ENCODE results near the gene DSCAM. TPM values are rescaled to one million over a fixed set of nuclear protein-coding genes. Genes with fewer than 3 reads are reported as not detected.

Gene DSCAM
- total RNA-seq, 2 experiments from 2014 or later, result not detected

DNA sequence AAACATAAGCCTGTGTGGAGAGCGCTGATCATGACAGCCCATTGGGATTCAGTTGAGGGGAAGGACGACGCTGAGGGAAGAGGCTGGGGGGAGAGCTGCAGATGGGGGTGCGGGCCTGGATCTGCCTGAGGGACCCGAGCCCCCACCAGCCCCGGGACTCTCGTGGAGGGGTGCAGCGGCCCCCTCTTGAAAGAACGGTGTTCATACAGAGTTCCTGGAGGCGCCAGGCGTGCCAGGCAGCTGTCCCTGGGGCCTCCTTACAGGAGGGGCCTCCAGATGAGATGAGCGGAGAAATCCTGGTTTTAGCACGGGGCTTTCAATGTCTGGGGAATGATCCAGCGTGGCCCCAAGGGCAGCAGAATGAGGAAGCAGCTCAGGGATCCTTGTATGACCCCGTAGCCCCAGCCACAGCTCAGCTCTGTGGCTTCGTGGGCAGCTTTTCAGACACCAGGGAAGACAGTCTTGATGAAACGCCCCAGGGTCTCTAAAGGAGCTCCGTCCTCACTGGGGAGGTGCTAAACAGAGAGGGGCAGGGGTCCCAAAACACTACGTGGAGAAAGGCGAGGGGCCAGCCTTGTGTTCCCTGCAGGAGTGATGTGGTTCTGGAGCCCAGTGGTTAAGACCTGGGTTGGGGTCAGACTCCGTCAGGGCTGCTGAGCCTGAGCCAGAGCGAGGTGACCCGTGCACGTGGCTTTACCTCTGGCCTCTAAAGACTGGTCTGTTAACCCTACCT lies 7.2 kb upstream of the DSCAM start:
- H3K27ac Mint-ChIP-seq, result no peak overlapping the region
- no peaks in the 10 kb centered on the region for H3K9me3 Mint-ChIP-seq
- H3K4me3 Mint-ChIP-seq, result no peak overlapping the region
- POLR2A ChIA-PET, result no interaction called here
- CTCF ChIA-PET, result no interaction called here
- H3K4me1 Mint-ChIP-seq (ENCODE audit: low read depth), result no peaks in the 10 kb centered on the region
- ATAC-seq (no peak), DNase-seq (no peak)
- H3K27me3 Mint-ChIP-seq, result no peaks in the 10 kb centered on the region
- no peaks in the 10 kb centered on the region for H3K36me3 Mint-ChIP-seq (ENCODE audit: low read depth)
- intact Hi-C loops (cut with micrococcal nuclease), result no loop called here
- TF ChIP-seq, protein P1, sequence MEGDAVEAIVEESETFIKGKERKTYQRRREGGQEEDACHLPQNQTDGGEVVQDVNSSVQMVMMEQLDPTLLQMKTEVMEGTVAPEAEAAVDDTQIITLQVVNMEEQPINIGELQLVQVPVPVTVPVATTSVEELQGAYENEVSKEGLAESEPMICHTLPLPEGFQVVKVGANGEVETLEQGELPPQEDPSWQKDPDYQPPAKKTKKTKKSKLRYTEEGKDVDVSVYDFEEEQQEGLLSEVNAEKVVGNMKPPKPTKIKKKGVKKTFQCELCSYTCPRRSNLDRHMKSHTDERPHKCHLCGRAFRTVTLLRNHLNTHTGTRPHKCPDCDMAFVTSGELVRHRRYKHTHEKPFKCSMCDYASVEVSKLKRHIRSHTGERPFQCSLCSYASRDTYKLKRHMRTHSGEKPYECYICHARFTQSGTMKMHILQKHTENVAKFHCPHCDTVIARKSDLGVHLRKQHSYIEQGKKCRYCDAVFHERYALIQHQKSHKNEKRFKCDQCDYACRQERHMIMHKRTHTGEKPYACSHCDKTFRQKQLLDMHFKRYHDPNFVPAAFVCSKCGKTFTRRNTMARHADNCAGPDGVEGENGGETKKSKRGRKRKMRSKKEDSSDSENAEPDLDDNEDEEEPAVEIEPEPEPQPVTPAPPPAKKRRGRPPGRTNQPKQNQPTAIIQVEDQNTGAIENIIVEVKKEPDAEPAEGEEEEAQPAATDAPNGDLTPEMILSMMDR (IDR thresholded peaks at IDR 0.05), result no peak

DNA sequence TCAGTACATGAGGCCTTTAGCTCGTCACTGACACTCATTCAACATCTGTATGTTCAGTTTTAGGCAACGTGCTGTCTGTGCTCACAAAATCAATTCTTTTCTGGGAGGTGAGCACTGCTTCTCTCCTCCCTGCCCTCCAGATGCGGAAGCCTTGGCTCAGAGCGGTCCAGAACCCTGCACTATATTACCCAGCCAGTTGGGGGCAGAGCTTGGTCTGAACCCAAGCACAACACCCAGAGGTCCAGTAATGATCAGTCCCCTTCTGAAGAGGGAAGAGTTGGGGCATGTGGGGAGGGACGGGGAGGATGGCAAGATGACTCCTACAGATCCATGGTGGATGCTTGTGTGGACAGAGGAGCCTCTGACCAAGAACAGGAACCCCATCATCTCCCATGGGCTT lies 5.6 kb upstream of the DSCAM start:
- no peak overlapping the region for H3K27ac Mint-ChIP-seq
- peaks cover 5% of the 10 kb centered on the region for H3K27me3 Mint-ChIP-seq
- DNase-seq (no peak), ATAC-seq (no peak)
- TF ChIP-seq, protein P1 (IDR thresholded peaks at IDR 0.05), result no peak
- intact Hi-C loops (cut with micrococcal nuclease), result no loop called here
- CTCF ChIA-PET, result no interaction called here
- no peaks in the 10 kb centered on the region for H3K4me1 Mint-ChIP-seq (ENCODE audit: low read depth)
- H3K36me3 Mint-ChIP-seq (ENCODE audit: low read depth), result no peaks in the 10 kb centered on the region
- no peaks in the 10 kb centered on the region for H3K9me3 Mint-ChIP-seq
- no peak overlapping the region for H3K4me3 Mint-ChIP-seq
- POLR2A ChIA-PET, result no interaction called here

DNA sequence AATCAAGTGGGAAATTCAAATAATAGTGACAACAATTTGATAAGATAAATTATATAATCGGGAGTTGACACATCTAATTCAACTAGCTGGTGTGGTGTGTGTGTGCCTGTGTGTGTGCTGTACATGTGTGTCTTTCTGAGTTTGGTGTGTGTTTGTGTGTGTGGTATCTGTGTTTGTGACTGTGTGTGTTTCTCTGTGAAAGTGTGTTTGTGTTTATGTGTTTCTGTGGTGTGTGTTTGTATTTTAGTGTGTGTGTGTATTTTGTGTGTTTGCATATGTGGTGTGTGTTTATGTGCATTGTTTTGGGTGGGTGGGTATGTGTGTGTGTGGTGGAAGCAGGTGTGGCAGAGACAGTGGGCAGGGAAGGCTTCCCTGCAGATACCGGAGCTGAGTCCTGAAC lies 4.8 kb upstream of the DSCAM start:
- H3K36me3 Mint-ChIP-seq (ENCODE audit: low read depth), result no peaks in the 10 kb centered on the region
- ATAC-seq, result no peak

DNA sequence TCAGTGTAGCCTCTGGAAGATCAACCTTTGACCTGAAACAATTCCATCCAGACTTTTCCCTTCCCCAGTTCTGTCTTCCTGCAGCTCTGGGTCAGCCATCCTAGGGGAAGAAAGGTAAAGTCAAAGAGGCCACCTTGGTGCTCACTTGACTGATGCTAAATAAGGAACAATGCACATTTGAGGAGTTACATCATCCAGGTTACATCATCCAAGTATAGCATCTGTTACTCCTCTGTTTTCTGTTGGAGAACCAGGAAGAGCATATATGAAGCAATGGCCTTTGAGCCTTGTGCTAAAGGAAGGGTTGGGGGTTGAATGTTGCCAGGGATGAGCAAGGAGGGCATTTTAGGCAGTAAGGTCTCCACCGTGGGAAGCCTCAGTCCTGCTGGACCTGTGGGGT lies 3.1 kb upstream of the DSCAM start:
- no peak for DNase-seq

More for the DNA sequence above, 4.8 kb upstream of the DSCAM start:
- peaks cover 11% of the 10 kb centered on the region for H3K27me3 Mint-ChIP-seq
- intact Hi-C loops (cut with micrococcal nuclease), result no loop called here
- no peaks in the 10 kb centered on the region for H3K4me1 Mint-ChIP-seq (ENCODE audit: low read depth)
- ChIA-PET POLR2A (no interaction called here), CTCF (no interaction called here)
- no peaks in the 10 kb centered on the region for H3K9me3 Mint-ChIP-seq
- no peak for DNase-seq
- H3K27ac Mint-ChIP-seq, result no peak overlapping the region
- no peak overlapping the region for H3K4me3 Mint-ChIP-seq
- TF ChIP-seq, protein P1 (IDR thresholded peaks at IDR 0.05), result no peak

DNA sequence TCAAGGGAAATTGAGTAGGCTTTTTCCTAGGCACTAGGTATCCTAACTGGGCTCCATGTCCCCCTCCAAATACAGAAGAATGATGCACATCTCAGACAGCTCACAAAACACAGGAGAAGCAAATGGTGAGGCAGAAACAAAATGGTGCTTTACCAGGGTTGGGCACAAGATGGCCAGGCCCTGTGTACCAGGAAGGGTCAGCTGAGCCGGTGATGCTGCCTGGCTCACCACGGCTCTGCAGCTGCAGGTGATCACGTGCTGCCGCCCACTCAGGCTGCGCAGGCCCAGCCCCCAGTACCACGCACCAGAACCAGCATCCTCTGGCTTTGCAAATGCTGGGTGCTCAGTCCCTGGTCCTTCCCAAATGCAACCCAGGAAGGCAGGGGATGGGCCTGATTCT lies 993 bp upstream of the DSCAM start:
- Mint-ChIP-seq H3K27me3 (peaks cover 22% of the 10 kb centered on the region), H3K36me3 (ENCODE audit: low read depth) (no peaks in the 10 kb centered on the region), H3K27ac (no peak overlapping the region), H3K4me3 (no peak overlapping the region), H3K9me3 (no peaks in the 10 kb centered on the region), H3K4me1 (ENCODE audit: low read depth) (no peaks in the 10 kb centered on the region)
- TF ChIP-seq, protein P1 (IDR thresholded peaks at IDR 0.05), result no peak
- ATAC-seq (no peak), DNase-seq (no peak)
- ChIA-PET CTCF (interaction anchor here (1.0 kb wide), 1 partner anchor 57 kb away, joined by 3 read pairs; no protein-coding TSS in a partner anchor), POLR2A (no interaction called here)
- intact Hi-C loops (cut with micrococcal nuclease), result no loop called here

More for the DNA sequence above, 3.1 kb upstream of the DSCAM start:
- Mint-ChIP-seq H3K9me3 (no peaks in the 10 kb centered on the region), H3K4me3 (no peak overlapping the region), H3K36me3 (ENCODE audit: low read depth) (no peaks in the 10 kb centered on the region), H3K27me3 (peaks cover 22% of the 10 kb centered on the region), H3K27ac (no peak overlapping the region), H3K4me1 (ENCODE audit: low read depth) (no peaks in the 10 kb centered on the region)
- TF ChIP-seq, protein P1 (IDR thresholded peaks at IDR 0.05), result no peak
- no peak for ATAC-seq
- ChIA-PET CTCF (no interaction called here), POLR2A (no interaction called here)
- intact Hi-C loops (cut with micrococcal nuclease), result no loop called here

Measured in activated CD8-positive, alpha-beta T cell treated with anti-CD3 and anti-CD28 coated beads for 36 hours (primary cell).